CD4-positive, alpha-beta T cell treated with Interleukin-17A for 4 hours (primary cell): Measurements from ENCODE around the gene PDLIM1.

Experiments used
- DNase-seq: peaks from one replicate; pipeline ENCODE4 v3.0.0-alpha.2; 2020; ENCODE audit warnings: mixed read lengths

Gene PDLIM1

GRCh38 chr10:95290461-95291364 is at the start of gene PDLIM1:
TSS of gene PDLIM1 (minus strand) at chr10:95291003. CDS start at chr10:95290915, 88 bp downstream.
- DNase-seq = peak; percentile 24

GRCh38 chr10:95339863-95340262 is 49.1 kb upstream of the PDLIM1 start:
- no peak for DNase-seq

- no peak for DNase-seq
These were observed 46.8 kb upstream of the PDLIM1 start for GRCh38 chr10:95337423-95338160.

GRCh38 chr10:95336702-95337101 is 45.9 kb upstream of the PDLIM1 start:
- no peak for DNase-seq

GRCh38 chr10:95335933-95336699 is 45.3 kb upstream of the PDLIM1 start:
- DNase-seq = no peak

GRCh38 chr10:95334805-95335144 is 44.0 kb upstream of the PDLIM1 start:
- DNase-seq = no peak

GRCh38 chr10:95333997-95334804 is 43.4 kb upstream of the PDLIM1 start:
- DNase-seq = no peak

- no peak for DNase-seq
These were observed 42.0 kb upstream of the PDLIM1 start for GRCh38 chr10:95332666-95333249.

GRCh38 chr10:95331596-95332130 is 40.9 kb upstream of the PDLIM1 start:
- DNase-seq = no peak

- DNase-seq = no peak
These were observed 40.2 kb upstream of the PDLIM1 start for GRCh38 chr10:95330966-95331453.

GRCh38 chr10:95329296-95329695 is 38.5 kb upstream of the PDLIM1 start:
- no peak for DNase-seq

GRCh38 chr10:95328013-95328412 is 37.2 kb upstream of the PDLIM1 start:
- DNase-seq = no peak

- no peak for DNase-seq
These were observed 36.6 kb upstream of the PDLIM1 start for GRCh38 chr10:95327367-95327766.

GRCh38 chr10:95326396-95326795 is 35.6 kb upstream of the PDLIM1 start:
- no peak for DNase-seq

- no peak for DNase-seq
These were observed 35.1 kb upstream of the PDLIM1 start for GRCh38 chr10:95325863-95326262.

- no peak for DNase-seq
These were observed 33.8 kb upstream of the PDLIM1 start for GRCh38 chr10:95324436-95325268.

- no peak for DNase-seq
These were observed 30.9 kb upstream of the PDLIM1 start for GRCh38 chr10:95321554-95322301.

GRCh38 chr10:95319239-95319638 is 28.4 kb upstream of the PDLIM1 start:
- DNase-seq = no peak

GRCh38 chr10:95315509-95315908 is 24.7 kb upstream of the PDLIM1 start:
- DNase-seq = no peak
